ENCODE data around the gene FAM107B.

FAM107B gene

DNA sequence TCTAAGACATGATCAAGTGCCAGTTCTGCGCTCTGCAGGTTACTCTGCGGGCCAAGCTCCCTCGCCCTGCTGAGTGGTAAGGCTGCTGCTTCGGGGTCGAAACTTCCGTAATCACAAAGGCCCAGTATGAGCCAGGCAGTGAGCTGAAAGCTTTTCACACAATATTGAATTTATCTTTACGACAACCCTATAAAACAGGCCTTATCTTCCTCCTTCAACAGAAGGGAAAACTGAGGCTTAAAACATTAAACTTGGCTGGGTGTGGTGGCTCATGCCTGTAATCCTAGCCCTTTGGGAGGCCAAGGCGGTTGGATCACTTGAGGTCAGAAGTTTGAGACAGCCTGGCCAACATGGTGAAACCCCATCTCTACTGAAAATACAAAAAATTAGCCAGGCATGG lies 83.3 kb downstream of the FAM107B start (continued):
- no peak for TF ChIP-seq ZNF704 (tag by site-specific recombination; IDR thresholded peaks at IDR 0.05)
- no peak for TF ChIP-seq ZNF211 (tag by site-specific recombination; IDR thresholded peaks at IDR 0.05; ENCODE audit: low read depth)
- no peak for TF ChIP-seq ZNF366 (tag by site-specific recombination; conservative IDR thresholded peaks at IDR 0.05)
- peak; percentile 67 for TF ChIP-seq SCRT1 (tag by site-specific recombination; IDR thresholded peaks at IDR 0.05; ENCODE audit: borderline replicate concordance)
- peak; percentile 89 for TF ChIP-seq IKZF3 (tag by site-specific recombination; IDR thresholded peaks at IDR 0.05)
- no peak for TF ChIP-seq ZBTB48 (tag by site-specific recombination; IDR thresholded peaks at IDR 0.05)
- TF ChIP-seq ZNF629 (tag by site-specific recombination; IDR thresholded peaks at IDR 0.05): no peak
- TF ChIP-seq REPIN1 (tag by site-specific recombination; IDR thresholded peaks at IDR 0.05; ENCODE audit: low read depth): no peak
- no peak for TF ChIP-seq ZBTB49 (tag by site-specific recombination; IDR thresholded peaks at IDR 0.05; ENCODE audit: low read depth)
- TF ChIP-seq FEZF1 (tag by site-specific recombination; IDR thresholded peaks at IDR 0.05): peak; percentile 93
- peak; percentile 49; the same call in 1 of the 2 replicates for TF ChIP-seq OVOL3 (tag by site-specific recombination; IDR thresholded peaks at IDR 0.05)
- TF ChIP-seq ZNF202 (tag by site-specific recombination; IDR thresholded peaks at IDR 0.05; ENCODE audit: borderline replicate concordance): no peak
- TF ChIP-seq ZNF610 (tag by site-specific recombination; IDR thresholded peaks at IDR 0.05; ENCODE audit: borderline replicate concordance): peak; percentile 73
- no peak for TF ChIP-seq ZSCAN4 (tag by site-specific recombination; IDR thresholded peaks at IDR 0.05)
- no peak for TF ChIP-seq ZBTB26 (tag by site-specific recombination; optimal IDR thresholded peaks at IDR 0.05)
- TF ChIP-seq, protein P1, sequence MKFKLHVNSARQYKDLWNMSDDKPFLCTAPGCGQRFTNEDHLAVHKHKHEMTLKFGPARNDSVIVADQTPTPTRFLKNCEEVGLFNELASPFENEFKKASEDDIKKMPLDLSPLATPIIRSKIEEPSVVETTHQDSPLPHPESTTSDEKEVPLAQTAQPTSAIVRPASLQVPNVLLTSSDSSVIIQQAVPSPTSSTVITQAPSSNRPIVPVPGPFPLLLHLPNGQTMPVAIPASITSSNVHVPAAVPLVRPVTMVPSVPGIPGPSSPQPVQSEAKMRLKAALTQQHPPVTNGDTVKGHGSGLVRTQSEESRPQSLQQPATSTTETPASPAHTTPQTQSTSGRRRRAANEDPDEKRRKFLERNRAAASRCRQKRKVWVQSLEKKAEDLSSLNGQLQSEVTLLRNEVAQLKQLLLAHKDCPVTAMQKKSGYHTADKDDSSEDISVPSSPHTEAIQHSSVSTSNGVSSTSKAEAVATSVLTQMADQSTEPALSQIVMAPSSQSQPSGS (tag by site-specific recombination; IDR thresholded peaks at IDR 0.05; ENCODE audit: low read depth): no peak
- TF ChIP-seq ZNF670 (tag by site-specific recombination; IDR thresholded peaks at IDR 0.05; ENCODE audit: low read depth): no peak
- no peak for TF ChIP-seq ZBTB10 (tag by site-specific recombination; IDR thresholded peaks at IDR 0.05)
- TF ChIP-seq ZSCAN16 (tag by site-specific recombination; IDR thresholded peaks at IDR 0.05): no peak
- TF ChIP-seq GLI4 (tag by site-specific recombination; IDR thresholded peaks at IDR 0.05): no peak
- no peak for TF ChIP-seq GLI2 (tag by site-specific recombination; IDR thresholded peaks at IDR 0.05; ENCODE audit: borderline replicate concordance, low read depth)
- TF ChIP-seq, protein P2, sequence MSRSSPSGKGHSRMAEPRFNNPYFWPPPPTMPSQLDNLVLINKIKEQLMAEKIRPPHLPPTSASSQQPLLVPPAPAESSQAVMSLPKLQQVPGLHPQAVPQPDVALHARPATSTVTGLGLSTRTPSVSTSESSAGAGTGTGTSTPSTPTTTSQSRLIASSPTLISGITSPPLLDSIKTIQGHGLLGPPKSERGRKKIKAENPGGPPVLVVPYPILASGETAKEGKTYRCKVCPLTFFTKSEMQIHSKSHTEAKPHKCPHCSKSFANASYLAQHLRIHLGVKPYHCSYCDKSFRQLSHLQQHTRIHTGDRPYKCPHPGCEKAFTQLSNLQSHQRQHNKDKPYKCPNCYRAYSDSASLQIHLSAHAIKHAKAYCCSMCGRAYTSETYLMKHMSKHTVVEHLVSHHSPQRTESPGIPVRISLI (tag by site-specific recombination; IDR thresholded peaks at IDR 0.05): no peak
- no peak for TF ChIP-seq ZFHX2 (tag by site-specific recombination; conservative IDR thresholded peaks at IDR 0.05)
- no peak; the same call in 1 of the 2 replicates for TF ChIP-seq ZNF501 (tag by site-specific recombination; IDR thresholded peaks at IDR 0.05)
- TF ChIP-seq ZNF394 (tag by site-specific recombination; IDR thresholded peaks at IDR 0.05; ENCODE audit: borderline replicate concordance): no peak
- TF ChIP-seq KLF9 (tag by site-specific recombination; IDR thresholded peaks at IDR 0.05; ENCODE audit: low read depth): no peak
- peak; percentile 95; the same call in 1 of the 2 replicates for TF ChIP-seq KLF7 (tag by site-specific recombination; IDR thresholded peaks at IDR 0.05; ENCODE audit: borderline replicate concordance)
- peak; percentile 79; the same call in 1 of the 2 replicates for TF ChIP-seq ZNF121 (tag by site-specific recombination; IDR thresholded peaks at IDR 0.05)
- no peak for TF ChIP-seq ZNF600 (tag by site-specific recombination; IDR thresholded peaks at IDR 0.05)

Data from HEK293 (cell line).